PC-9 (cell line): Measurements from ENCODE around the gene RTN4RL1. TPM values are rescaled to one million over a fixed set of nuclear protein-coding genes. Genes with fewer than 3 reads are reported as not detected.

ENCODE experiments used
- BruUV-seq: library from RNA; stranded (reverse); fragments of 400-500 nt; replicated peaks from 2 replicates; lab custom pipeline; 2021; lab: Mats Ljungman, UMichigan
- CTCF ChIA-PET: fragments of 300-600 bp; sonication (Branson Sonifier 250); formaldehyde crosslinking; loops from one replicate; lab custom pipeline; 2022; ENCODE audit warnings: antibody characterized with exemption; lab: Charles Lee
- POLR2A ChIA-PET: fragments of 300-600 bp; sonication (Branson Sonifier 250); formaldehyde crosslinking; loops from one replicate; lab custom pipeline; 2022; ENCODE audit warnings: antibody characterized with exemption; ENCODE audit not compliant: unreplicated experiment; lab: Charles Lee
- DNase-seq, 2 experiments: peaks; one replicate each; pipeline versions ENCODE4 v3.0.0 to v3.0.0-alpha.2; 2015 to 2022; ENCODE audit warnings: mixed read lengths in 1 of 2
- H2AFZ ChIP-seq: fragments of 200-600 bp; sonication (generic); 2 replicates; pipeline ENCODE4 v1.8.1; 2017; ENCODE audit warnings: antibody characterized with exemption
- H3F3A ChIP-seq: fragments of 200-600 bp; sonication (generic); 2 replicates; pipeline ENCODE4 v1.8.1; 2017; ENCODE audit warnings: antibody characterized with exemption, mild to moderate bottlenecking, low read depth; ENCODE audit not compliant: insufficient read depth
- H3K27ac ChIP-seq: fragments of 200-600 bp; sonication (generic); 2 replicates; pipeline ENCODE4 v1.6.1; 2016; ENCODE audit warnings: mixed run types
- H3K27me3 ChIP-seq: fragments of 200-600 bp; sonication (generic); 2 replicates; pipeline ENCODE4 v1.6.1; 2016; ENCODE audit warnings: low read depth, mixed run types; ENCODE audit not compliant: insufficient read depth
- H3K36me3 ChIP-seq: fragments of 200-600 bp; sonication (generic); 2 replicates; pipeline ENCODE4 v1.6.1; 2016; ENCODE audit warnings: low read depth, mixed run types
- H3K4me1 ChIP-seq: fragments of 200-600 bp; sonication (generic); replicated peaks from 2 replicates; pipeline ENCODE4 v1.6.1; 2016; ENCODE audit warnings: mixed run types; ENCODE audit not compliant: insufficient read depth
- H3K4me2 ChIP-seq: fragments of 200-600 bp; sonication (generic); 2 replicates; pipeline ENCODE4 v1.6.1; 2017; ENCODE audit warnings: mixed run types
- H3K4me3 ChIP-seq: fragments of 200-600 bp; sonication (generic); 2 replicates; pipeline ENCODE4 v1.6.1; 2016; ENCODE audit warnings: mixed run types
- H3K79me2 ChIP-seq: fragments of 200-600 bp; sonication (generic); 2 replicates; pipeline ENCODE4 v1.6.1; 2017; ENCODE audit warnings: low read depth, mixed run types
- H3K9me2 ChIP-seq: fragments of 200-600 bp; sonication (generic); 2 replicates; pipeline ENCODE4 v1.8.1; 2017; ENCODE audit warnings: mild to moderate bottlenecking; ENCODE audit not compliant: insufficient read depth
- H3K9me3 ChIP-seq: fragments of 200-600 bp; sonication (generic); 2 replicates; pipeline ENCODE4 v1.8.1; 2016; ENCODE audit warnings: low read depth; ENCODE audit not compliant: insufficient read depth
- H4K20me1 ChIP-seq: fragments of 200-600 bp; sonication (generic); 2 replicates; pipeline ENCODE4 v1.8.1; 2017; ENCODE audit not compliant: insufficient read depth
- EZH2 ChIP-seq: fragments of 200-600 bp; sonication (generic); IDR thresholded peaks from 2 replicates; pipeline ENCODE4 v1.8.0; 2017; ENCODE audit warnings: antibody characterized with exemption, low read depth
- intact Hi-C: fragments of 100-400 bp; cut with micrococcal nuclease; formaldehyde crosslinking; loops from one replicate; pipeline ENCODE4 v1.10.0; 2022; ENCODE audit not compliant: unreplicated experiment
- total RNA-seq: library from RNA; stranded (reverse); gene quantifications from 2 replicates; pipeline ENCODE4 v1.2.3, GENCODE V29; 2021
- TF ChIP-seq, protein P1 (sequence below): fragments of 200-600 bp; sonication (generic); conservative IDR thresholded peaks from 2 replicates; pipeline ENCODE4 v1.6.1; 2017; ENCODE audit warnings: mixed run types, antibody characterized with exemption, mild to moderate bottlenecking, moderate library complexity

The RTN4RL1 gene
- total RNA-seq, 1 experiment from 2014 or later = 0.13 TPM

DNA sequence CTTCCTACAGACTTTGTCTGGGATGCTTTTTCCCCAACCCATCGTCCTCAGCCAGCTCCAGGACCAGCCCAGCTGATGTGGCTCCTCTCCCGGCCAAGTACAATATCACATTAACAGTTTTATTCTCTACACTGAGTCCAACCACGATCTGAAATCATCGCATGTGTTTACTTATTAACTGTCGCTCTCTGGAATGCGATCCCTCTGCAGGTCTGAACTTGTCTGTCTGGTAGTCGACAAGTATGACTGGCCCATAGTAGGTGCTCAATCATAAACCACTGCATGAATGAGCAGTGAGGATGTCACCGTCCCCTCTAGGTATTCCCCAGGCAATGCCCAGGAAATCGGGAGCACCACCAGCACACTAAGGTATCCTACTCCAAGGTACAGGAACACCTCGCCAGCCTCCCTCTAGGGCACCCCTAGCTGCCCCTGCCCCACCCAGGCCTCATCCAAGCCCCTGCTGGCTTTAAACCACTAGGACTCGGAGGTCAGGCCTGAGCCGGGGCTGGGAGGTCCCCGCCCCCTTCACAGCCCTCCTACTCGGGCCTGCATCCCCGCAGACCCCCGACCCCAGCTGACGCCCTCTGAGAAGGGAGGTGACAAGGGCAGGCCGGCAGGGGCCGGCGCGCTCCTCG, 27.7 kb downstream of the RTN4RL1 start:
- BruUV-seq = no TSS peak
- no peaks in the 10 kb centered on the region for H3K79me2 ChIP-seq
- H3K4me3 ChIP-seq = no peak overlapping the region
- peaks cover 18% of the 10 kb centered on the region; the same call in 1 of the 2 replicates for H3F3A ChIP-seq
- TF ChIP-seq EZH2 = no peak
- TF ChIP-seq, protein P1, sequence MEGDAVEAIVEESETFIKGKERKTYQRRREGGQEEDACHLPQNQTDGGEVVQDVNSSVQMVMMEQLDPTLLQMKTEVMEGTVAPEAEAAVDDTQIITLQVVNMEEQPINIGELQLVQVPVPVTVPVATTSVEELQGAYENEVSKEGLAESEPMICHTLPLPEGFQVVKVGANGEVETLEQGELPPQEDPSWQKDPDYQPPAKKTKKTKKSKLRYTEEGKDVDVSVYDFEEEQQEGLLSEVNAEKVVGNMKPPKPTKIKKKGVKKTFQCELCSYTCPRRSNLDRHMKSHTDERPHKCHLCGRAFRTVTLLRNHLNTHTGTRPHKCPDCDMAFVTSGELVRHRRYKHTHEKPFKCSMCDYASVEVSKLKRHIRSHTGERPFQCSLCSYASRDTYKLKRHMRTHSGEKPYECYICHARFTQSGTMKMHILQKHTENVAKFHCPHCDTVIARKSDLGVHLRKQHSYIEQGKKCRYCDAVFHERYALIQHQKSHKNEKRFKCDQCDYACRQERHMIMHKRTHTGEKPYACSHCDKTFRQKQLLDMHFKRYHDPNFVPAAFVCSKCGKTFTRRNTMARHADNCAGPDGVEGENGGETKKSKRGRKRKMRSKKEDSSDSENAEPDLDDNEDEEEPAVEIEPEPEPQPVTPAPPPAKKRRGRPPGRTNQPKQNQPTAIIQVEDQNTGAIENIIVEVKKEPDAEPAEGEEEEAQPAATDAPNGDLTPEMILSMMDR = no peak
- no peak overlapping the region for H2AFZ ChIP-seq
- H3K9me3 ChIP-seq = no peaks in the 10 kb centered on the region
- ChIA-PET CTCF (no interaction called here), POLR2A (no interaction called here)
- H3K9me2 ChIP-seq = no peaks in the 10 kb centered on the region
- no peaks in the 10 kb centered on the region for H4K20me1 ChIP-seq
- no peak overlapping the region for H3K27ac ChIP-seq
- H3K4me1 ChIP-seq = peaks cover 9% of the 10 kb centered on the region
- no peaks in the 10 kb centered on the region for H3K36me3 ChIP-seq
- intact Hi-C loops = no loop called here
- DNase-seq = no peak
- no peak overlapping the region for H3K4me2 ChIP-seq
- H3K27me3 ChIP-seq = no peaks in the 10 kb centered on the region

DNA sequence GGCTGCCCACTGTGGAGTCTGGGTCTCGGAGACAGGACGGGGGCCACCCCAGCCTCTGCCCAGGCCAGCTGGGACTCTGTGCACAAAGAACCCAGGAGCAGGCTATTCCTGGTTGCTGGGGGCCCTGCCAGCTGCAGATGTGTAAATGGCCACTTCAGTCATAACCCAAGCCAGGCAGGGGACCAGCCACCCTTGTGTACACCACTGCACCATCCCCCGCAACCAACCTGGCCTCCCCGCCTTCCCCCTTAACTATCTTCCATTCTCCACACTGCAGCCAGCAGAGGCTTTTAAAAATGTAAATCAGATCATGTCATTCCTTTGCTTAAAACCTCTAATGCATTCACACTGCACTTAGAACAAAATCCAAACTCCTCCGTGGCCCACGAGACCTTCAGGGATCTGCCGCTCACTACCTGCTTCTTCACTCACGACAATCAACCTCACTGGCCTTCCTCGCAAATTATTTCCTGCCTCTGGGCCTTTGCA, 28.3 kb downstream of the RTN4RL1 start:
- H3K4me2 ChIP-seq = no peak overlapping the region

DNA sequence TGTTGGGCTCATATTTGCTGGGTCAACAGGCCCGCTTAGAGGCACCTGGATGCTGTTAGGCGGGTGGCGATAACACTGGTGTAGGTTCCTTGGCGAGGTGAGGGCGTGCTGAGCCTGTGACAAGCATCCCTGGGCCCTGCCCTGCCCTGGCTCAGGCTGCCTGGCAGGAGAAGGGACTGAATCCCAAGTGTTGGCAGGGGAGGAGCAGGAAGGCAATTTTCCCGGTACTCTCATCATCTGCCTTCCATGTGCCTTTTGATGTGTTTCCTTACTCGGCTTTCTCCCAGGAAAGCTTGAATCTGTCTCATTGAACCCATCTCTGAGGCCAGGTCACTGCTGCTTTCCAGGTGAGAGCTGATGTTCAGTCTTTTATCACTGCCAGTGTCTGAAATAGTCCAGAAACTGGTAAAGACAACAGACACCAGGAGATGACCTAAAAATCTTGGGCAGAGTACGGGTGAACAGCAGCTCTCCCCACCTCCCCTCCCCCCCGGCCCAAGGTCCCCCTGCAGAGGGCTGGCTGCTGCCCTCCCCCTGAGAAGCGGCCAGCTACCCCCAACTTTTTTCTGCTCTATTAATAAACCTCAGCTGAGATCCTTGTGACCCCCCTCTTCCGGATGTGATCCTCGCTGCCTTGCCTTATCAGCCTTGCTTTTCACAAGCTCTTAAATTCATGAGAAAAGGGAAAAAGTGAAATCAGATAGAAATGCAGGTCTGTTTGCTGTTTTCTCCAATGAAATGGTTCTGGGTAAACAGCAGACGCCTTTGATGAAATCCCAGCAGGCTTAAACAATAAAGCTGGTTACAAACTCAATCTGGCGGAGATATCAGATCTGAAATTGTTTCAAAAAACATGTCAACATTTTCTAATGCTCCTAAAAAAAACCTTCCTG, 29.0 kb downstream of the RTN4RL1 start:
- Histone ChIP-seq H3K9me2 (no peaks in the 10 kb centered on the region), H3K27ac (no peak overlapping the region), H3K79me2 (no peaks in the 10 kb centered on the region), H3K9me3 (no peaks in the 10 kb centered on the region), H3K4me2 (no peak overlapping the region), H3K36me3 (no peaks in the 10 kb centered on the region), H3K4me1 (peaks cover 9% of the 10 kb centered on the region), H3K4me3 (no peak overlapping the region), H4K20me1 (no peaks in the 10 kb centered on the region), H3F3A (peaks cover 18% of the 10 kb centered on the region; the same call in 1 of the 2 replicates), H2AFZ (no peak overlapping the region), H3K27me3 (no peaks in the 10 kb centered on the region)
- POLR2A ChIA-PET = interaction anchor here (0.7 kb wide), 1 partner anchor 15 kb away, joined by 12 read pairs; no protein-coding TSS in a partner anchor
- TF ChIP-seq, protein P1 = no peak
- no peak for TF ChIP-seq EZH2
- intact Hi-C loops = no loop called here
- BruUV-seq = no TSS peak
- DNase-seq = no peak
- CTCF ChIA-PET = interaction anchor here (0.6 kb wide), 2 partner anchors 32 to 216 kb away, joined by 3 to 4 read pairs; no protein-coding TSS in a partner anchor

More for the DNA sequence above, 28.3 kb downstream of the RTN4RL1 start:
- no peaks in the 10 kb centered on the region for H3K36me3 ChIP-seq
- no peak for DNase-seq
- H3K79me2 ChIP-seq = no peaks in the 10 kb centered on the region
- intact Hi-C loops = no loop called here
- no peaks in the 10 kb centered on the region for H4K20me1 ChIP-seq
- ChIA-PET POLR2A (no interaction called here), CTCF (interaction anchor here (0.6 kb wide), 2 partner anchors 31 to 215 kb away, joined by 3 to 4 read pairs; no protein-coding TSS in a partner anchor)
- H3K4me3 ChIP-seq = no peak overlapping the region
- no peak overlapping the region for H3K27ac ChIP-seq
- peaks cover 18% of the 10 kb centered on the region; the same call in 1 of the 2 replicates for H3F3A ChIP-seq
- no peaks in the 10 kb centered on the region for H3K27me3 ChIP-seq
- H3K9me2 ChIP-seq = no peaks in the 10 kb centered on the region
- peaks cover 9% of the 10 kb centered on the region for H3K4me1 ChIP-seq
- TF ChIP-seq, protein P1 = no peak
- TF ChIP-seq EZH2 = no peak
- H2AFZ ChIP-seq = no peak overlapping the region
- H3K9me3 ChIP-seq = no peaks in the 10 kb centered on the region
- no TSS peak for BruUV-seq
